Endometrial microvascular endothelial cells (primary cell): ENCODE measurements around the gene RNF11. TPM values are rescaled to one million over a fixed set of nuclear protein-coding genes. Genes with fewer than 3 reads are reported as not detected.
"Not testable (repeated sequence)": the region's sequence is repeated elsewhere in the genome, so short reads cannot be mapped to it uniquely, and the experiment has no call there.

Source experiments
- in situ Hi-C: cut with HindIII; loops from 2 replicates; pipeline ENCODE4 v1.10.0; 2017; ENCODE audit warnings: low sequenced_read_pairs, low pct_unique_long_range_greater_than_20kb; ENCODE audit errors: inconsistent ontology term
- total RNA-seq: library from RNA; depleted of rRNA; stranded (reverse); fragments of >200 nt; gene quantifications from one replicate; pipeline ENCODE4 v1.2.3, GENCODE V29; 2015; ENCODE audit errors: inconsistent ontology term

The RNF11 gene
- total RNA-seq, 1 donor from 2014 or later, result 69.9 TPM

DNA sequence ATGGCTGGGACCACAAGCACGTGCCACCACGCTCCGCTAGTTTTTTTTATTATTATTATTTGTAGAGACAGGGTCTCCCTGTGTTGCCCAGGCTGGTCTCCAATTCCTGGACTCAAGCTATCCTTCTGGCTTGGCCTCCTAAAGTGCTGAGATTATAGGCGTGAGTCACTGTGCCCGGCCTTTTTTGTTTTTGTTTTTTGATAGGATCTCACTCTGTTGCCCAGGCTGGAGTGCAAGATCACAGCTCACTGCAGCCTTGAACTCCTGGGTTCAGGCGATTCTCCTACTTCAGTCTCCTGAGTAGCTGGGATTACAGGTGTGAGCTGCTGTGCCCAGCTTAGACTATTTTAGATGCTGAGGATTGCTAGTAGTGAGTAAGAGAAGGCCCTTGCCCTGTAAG lies 11.8 kb upstream of the RNF11 start:
- in situ Hi-C loops, result no loop called here

DNA sequence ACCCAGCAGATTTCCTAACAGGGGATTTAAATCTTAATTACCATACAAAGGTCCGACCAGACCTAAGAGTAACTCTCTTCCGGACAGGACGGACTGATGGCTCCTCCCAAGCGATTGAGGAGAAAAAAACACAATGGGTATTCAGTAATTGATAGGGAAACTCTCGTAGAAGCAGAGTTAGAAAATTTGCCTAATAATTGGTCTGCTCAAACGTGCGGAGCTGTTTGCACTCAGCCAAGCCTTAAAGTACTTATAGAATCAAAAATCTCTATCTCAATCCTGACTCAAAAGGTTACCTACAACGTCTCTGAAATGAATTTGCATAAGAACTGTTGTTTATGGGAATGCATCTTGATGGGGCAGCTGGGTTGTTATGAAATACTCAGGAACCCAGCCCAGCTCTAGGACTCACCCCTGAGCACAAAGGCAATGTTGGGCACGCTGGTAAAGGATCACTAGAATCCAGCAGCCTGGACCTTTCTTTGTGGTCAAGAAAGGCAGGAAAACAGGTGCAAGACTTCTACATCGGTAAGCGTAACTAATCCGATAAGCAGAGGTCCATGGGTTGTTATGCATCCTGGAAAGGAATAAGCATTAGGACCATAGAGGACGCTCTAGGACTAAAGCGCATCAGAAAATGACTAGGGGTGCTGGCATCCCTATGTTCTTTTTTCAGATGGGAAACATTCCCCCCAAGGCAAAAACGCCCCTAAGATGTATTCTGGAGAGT lies 8.7 kb upstream of the RNF11 start:
- in situ Hi-C loops, result not testable (repeated sequence)

DNA sequence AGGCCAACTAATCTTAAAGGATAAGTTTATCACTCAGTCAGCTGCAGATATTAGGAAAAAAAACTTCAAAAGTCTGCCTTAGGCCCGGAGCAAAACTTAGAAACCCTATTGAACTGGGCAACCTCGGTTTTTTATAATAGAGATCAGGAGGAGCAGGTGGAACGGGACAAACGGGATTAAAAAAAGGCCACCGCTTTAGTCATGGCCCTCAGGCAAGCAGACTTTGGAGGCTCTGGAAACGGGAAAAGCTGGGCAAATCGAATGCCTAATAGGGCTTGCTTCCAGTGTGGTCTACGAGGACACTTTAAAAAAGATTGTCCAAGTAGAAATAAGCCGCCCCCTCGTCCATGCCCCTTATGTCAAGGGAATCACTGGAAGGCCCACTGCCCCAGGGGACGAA lies 7.6 kb upstream of the RNF11 start:
- in situ Hi-C loops, result not testable (repeated sequence)

DNA sequence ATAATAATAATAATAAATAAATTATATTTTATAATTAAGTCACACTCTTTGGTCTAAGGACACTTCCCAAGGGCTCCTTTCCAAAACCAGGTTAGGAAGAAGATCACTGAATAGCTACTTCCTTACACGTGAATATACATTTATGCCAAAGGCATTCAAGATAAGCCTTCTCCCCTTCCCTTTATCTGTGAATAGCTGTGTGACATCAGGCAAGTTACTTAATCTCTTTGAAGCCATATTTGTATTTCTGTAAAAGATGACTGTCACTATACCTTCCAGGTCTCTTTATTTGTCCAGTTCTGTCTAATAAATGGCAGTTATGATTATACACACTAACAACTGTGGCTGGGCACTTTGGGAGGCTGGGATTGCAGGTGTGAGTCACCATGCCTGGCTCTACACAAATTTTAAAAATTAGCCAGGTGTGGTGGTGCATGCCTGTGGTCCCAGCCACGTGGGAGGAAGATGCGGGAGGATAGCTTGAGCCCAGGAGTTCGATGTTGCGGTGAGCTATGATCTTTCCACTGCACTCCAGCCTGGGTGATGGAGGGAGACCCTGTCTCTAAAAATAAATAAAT lies 5.5 kb upstream of the RNF11 start:
- in situ Hi-C loops, result no loop called here

DNA sequence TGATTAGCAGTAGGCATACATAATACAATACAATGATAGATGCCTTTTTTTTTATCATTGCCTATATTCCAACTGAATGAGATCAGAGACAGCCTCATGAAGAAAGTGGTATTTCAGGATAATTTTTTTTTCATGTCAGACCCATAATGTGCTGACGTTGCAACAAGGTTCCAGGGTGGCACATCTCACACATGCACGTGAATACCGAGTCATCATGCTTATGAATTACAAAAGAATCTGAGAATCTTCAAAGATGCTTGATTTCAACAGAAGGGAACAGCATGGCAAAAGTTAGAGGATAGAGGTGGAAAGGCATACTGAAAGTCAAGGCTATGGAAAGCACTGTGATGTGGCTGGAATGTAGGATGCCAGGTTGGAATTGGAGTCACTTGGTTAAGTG lies 5.0 kb upstream of the RNF11 start:
- in situ Hi-C loops, result no loop called here

DNA sequence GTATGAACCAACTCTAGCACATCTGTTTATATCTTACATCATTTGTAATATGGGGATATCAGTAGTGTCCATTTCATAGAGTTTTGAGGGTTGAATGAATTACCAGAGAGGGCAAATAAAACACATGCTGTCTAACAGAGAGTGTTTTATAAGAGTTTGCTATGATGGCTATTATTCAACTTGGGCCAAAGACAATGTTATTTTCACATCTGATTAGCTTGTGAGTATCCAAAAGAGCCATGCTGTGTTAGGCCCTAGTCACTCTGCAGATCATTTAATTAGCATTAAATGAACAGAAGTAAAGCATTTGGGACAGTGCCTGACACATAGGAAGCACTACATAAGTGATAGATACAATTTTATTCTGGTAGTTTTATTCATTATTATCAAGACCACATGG lies 4.2 kb upstream of the RNF11 start:
- in situ Hi-C loops, result no loop called here

DNA sequence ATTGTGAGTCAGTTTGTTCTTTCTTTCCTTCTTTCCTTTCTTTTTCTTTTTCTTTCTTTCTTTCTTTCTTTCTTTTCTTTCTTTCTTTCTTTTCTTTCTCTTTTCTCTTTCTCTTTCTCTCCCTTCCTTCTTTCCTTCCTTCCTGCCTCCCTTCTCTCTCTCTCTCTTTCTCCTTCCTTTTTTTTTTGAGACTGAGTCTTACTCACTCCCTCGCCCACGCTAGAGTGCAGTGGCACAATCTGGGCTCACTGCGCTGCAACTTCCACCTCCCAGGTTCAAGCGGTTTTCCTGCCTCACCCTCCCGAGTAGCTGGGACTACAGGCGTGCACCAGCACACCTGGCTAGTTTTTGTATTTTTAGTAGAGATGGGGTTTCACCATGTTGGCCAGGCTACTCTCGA lies 1.8 kb upstream of the RNF11 start:
- in situ Hi-C loops, result not testable (repeated sequence)

DNA sequence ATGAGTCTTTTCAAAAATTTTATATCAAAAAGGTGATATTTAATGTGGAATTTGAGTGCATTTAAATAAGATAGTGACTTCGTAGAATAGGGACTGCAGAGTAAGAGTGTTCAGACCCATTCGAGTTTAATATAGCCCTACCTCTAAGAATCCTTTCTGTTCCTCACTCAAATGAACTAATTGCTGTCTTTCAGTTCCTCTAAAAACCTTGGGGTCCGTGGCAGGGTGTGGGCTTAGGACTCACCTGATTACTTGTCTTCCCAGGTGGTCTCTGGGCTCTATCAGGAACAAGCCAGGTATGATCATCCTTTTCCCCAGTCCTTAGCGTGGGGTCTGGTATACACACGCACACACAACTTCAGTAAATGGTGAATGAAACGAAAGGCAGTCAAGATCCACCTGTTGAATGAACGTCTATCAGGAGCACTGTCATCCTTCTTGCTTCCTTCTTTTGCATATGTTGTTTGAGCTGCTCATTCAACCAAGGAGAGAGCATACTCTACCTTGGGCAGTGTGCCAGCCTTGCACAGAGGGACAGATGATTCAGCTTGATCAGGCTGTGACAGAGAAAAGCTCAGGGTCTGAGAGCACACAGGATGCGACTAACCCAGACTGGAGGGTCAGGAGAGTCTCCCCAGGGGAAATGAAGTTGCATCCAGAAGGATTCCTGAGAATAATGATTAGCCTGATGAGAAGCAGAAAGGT lies 1.2 kb upstream of the RNF11 start:
- in situ Hi-C loops, result no loop called here

DNA sequence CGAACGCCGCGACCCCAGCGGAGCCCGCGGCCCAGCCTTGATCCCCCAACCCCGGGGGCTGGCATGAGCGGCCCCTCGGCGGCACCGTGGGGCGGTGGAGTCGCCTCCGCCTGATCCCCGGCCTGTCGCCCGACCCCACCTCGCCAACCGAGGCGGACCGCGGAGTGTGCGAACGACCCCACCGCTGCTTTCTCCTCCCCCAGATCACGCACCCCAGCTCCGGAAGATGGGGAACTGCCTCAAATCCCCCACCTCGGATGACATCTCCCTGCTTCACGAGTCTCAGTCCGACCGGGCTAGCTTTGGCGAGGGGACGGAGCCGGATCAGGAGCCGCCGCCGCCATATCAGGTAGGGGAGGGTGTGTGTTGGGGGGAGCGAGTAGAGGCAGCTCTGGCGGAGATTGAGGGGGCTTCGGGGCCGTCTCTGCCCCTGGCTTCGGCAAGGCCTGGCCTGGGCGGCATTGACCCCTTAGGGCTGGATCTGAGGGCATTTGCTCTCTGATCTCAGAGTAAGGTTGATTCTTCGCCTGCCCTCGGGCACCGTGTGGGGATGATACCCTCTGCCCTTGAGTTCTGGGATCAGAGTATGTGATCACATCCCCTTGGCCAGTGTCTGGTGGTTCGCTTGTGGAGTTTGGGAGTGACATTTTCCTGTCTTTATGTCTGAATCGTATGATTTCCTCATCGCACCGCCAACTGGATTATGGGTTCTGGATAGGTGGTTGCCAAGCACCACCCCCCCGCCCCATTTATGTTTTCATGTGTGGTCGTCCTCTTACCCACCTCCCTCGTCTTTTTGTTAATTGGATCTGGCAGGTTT lies 668 bp downstream of the RNF11 start:
- in situ Hi-C loops, result no loop called here

DNA sequence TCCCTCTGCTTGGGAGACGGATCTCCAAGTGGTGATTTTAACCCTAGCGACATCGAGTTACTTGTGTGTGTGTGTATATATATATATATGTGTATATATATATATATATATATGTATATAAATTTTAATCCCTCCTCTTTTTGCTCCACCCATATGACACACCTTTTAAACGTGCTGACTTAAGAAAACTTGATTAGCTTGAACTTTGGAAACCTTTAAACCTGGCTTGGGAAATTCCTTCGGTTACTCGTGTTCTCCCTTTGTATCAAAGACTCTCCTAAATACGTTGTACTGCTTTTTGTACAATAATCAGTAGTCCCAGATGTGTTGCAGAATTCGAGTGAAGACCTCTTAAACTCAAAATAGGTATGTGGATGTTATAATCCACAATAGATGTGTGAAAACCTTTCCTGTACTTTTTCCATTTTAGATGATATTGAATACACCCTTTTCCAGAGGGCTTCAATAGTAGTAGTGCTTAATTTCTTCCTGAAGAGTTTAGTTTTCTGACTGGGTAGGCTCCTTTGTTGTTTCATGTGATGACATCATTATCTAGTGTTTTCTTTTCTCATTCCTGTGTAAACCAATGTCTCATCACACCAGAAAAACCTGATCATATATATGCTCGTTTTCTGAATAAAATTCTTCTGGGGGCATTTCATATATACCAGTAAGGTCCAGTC lies 1.4 kb downstream of the RNF11 start:
- in situ Hi-C loops, result no loop called here

DNA sequence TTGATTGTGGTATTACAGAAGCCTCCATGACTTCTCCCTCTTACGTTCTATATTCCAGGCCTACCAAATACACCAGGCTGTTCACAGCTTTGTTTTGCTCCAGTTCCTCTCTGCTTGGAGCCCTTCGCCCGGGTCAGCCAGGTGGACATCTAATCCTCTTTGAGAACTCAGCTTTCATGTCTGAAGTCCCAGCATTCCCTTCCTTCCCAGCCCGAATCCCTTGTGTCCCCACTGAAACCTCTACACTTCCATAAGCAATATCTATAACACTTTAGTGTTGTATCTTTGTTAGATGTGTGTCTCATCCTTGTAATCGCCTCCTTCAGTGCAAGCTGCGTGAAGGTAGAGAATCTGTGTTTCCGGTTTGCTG lies 1.9 kb downstream of the RNF11 start:
- in situ Hi-C loops, result no loop called here

DNA sequence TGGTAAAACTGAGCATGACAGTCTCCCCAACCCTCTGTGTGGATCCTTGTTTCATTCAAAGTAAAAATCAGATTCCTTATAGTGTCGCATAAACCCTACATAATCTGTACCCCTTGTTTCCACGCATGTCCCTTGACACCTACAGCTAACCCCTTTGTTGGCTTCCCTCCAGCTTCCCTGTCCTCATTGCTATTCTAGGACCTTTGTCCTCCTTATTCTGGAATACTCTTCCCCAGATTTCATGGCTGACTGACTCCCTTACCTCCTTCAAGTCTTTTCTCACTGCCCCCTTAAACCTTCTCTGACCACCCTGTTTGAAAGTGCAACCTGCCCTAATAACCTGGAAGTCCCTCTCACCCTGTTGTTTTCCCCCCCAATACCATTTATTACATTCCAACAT lies 4.0 kb downstream of the RNF11 start:
- in situ Hi-C loops, result no loop called here

DNA sequence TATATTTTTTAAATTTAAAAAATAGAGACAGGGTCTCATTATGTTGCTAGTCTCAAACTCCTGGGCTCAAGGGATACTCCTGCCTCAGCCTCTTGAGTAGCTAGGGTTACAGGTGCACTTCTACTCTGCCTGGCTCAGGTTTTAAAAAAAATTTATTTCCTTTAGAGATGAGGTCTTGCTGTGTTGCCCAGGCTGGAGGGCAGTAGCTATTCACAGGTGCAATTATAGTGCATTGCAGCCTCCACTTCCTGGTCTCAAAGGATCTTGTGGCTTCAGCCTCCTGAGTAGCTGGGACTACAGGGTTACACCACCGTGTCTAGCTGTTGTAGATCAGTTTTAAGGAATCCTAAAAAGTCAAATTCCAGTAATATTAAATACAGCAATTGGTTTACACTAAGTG lies 5.0 kb downstream of the RNF11 start:
- in situ Hi-C loops, result no loop called here

DNA sequence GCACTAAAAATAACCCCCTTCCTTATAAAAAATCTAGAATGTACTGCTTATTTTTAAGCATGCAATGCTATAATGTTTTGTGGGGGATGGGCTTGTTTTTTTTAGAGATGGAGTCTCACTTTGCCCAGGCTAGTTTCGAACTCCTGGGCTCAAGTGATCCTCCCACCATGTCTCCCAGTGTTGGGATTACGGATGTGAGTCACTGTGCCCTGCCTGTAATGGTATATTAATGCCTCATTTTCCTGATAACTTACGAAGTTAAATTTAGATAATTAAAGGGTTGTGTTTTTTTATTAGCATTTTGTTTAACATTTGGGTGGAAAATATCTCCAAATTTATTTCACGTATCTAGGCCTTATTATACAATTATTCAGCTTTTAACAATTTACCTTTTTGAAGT lies 6.5 kb downstream of the RNF11 start:
- in situ Hi-C loops, result no loop called here

DNA sequence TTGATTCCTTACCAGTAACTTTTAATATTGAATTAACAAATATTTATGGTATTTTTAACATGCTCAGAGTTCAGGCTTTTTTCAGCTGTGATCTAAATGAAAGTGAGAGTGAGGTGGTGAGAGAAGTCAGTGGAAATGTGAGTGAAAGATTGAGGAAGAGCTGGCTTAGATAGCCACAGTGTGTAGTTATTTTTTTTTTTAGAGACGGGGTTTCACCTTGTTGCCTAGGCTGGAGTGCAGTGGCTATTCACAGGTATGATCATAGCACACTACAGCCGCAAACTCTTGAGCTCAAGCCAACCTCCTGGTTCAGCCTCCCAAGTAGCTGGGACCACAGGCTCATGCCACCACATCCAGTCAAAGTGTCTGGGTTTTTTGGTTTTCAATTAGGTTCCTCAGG lies 10.9 kb downstream of the RNF11 start:
- in situ Hi-C loops, result no loop called here

DNA sequence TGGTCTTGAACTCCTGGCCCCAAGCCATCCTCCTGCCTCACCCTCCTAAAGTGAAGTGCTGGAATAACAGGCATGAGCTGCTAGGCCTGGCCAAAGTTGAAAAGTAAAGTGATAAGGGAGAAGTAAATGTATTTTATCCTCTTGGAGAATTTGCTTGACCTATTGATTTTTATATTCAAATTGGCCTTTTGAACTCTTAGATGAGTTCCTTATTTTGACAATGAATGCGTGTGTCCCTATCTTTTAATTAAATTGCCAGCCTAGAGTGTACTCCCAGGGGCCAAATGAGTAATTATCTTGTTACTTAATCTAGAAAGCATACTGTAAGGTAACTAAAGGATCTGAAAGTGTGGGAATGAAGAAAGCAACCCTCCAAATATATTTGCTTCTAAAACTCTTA lies 11.4 kb downstream of the RNF11 start:
- in situ Hi-C loops, result no loop called here

DNA sequence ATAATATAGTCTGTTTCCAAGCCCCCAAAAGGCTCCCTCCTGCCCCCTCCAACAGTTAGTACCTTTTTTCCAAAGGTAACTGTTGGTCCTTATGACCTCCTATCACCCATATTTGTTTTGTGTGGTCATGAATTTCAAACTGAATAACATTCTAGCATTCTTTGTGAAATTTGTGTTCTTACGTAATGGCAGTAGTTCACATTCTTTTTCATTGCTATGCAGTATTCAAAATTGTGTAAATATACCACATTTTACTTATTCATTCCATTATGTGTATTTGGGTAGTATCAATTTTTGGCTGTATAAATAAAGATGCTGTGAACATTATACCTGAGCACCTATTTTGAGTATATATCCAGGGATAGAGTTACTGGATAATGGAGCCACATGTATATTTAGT lies 13.4 kb downstream of the RNF11 start:
- in situ Hi-C loops, result no loop called here

DNA sequence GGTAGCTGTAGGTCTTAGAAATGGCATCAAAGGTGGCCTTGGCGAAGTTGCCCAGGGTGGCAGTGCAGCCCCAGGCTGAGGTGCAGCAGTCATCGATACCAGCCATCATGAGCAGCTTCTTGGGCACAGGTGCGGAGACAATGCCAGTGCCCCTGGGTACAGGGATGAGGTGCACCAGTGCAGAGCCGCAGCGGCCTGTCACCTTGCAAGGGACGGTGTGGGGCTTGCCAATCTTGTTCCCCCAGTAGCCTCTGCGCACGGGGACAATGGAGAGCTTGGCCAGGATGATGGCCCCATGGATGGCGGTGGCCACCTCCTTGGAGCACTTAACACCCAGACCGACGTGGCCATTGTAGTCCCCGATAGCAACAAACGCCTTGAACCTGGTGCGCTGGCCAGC lies 14.7 kb downstream of the RNF11 start:
- in situ Hi-C loops, result not testable (repeated sequence)

DNA sequence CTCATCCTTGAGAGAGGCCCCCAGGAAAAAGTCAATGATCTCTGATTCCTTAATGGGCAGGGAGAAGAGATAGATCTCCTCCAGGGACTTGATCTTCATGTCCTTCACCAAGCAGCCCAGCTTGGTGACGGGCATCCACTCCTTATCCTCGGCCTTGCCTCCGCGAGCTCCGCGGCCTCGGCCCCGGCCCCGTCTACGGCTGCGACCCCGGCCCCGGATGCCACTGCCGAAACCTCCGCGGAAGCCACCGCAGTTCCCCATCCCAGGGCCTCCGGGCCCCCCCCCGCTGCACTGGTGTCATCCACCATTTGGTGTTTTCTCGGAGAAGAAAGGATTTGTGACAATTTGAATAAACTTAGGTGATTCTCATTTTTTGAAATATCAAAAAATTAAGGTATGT lies 15.1 kb downstream of the RNF11 start:
- in situ Hi-C loops, result not testable (repeated sequence)
